Measurements from ENCODE around the gene GALNT9. TPM values are rescaled to one million over a fixed set of nuclear protein-coding genes. Genes with fewer than 3 reads are reported as not detected.

The GALNT9 gene
- polyA plus RNA-seq, 1 of the 3 experiments (the other 2 are of a cell fraction), result not detected

GRCh38 chr12:132349501-132350131, 20.2 kb upstream of the GALNT9 start:
- Histone ChIP-seq H2AFZ (ENCODE audit: low read depth) (no peak overlapping the region), H3K36me3 (replicated peaks in 1 of 2; ENCODE audit: control insufficient read depth in 1 of 2, insufficient read depth in 2 of 2, low read length in 1 of 2) (no peaks in the 10 kb centered on the region), H3K27me3 (ENCODE audit: insufficient read depth) (peaks cover 84% of the 10 kb centered on the region), H3K79me2 (ENCODE audit: insufficient read depth) (no peaks in the 10 kb centered on the region), H3K4me2 (no peak overlapping the region), H4K20me1 (ENCODE audit: insufficient read depth) (no peaks in the 10 kb centered on the region), H3F3A (replicated peaks; ENCODE audit: insufficient read depth) (no peaks in the 10 kb centered on the region), H3K4me3 (ENCODE audit: low read depth in 2 of 2, low read length in 1 of 2) (no peak overlapping the region), H3K27ac (ENCODE audit: low read depth in 2 of 2, low read length in 1 of 2) (no peak overlapping the region), H3K4me1 (ENCODE audit: control insufficient read depth in 1 of 2, insufficient read depth in 2 of 2, low read depth in 1 of 2, low read length in 1 of 2) (no peaks in the 10 kb centered on the region), H3K9me3 (no peaks in the 10 kb centered on the region), H3K9me2 (no peaks in the 10 kb centered on the region), H3K9ac (no peak overlapping the region)
- WGBS (ENCODE audit: low lambda C conversion rate), result 41% methylated on average over 1 of the region's 1 CpG
- CTCF ChIA-PET, result interaction anchor here (0.6 to 0.9 kb wide), 2 partner anchors 66 to 196 kb away, joined by 3 to 4 read pairs; no protein-coding TSS in a partner anchor
- POLR2A ChIA-PET, result no interaction called here
- DNase-seq, result no peak
- TF ChIP-seq CTCF (IDR thresholded peaks at IDR 0.05) (no peak), RAD21 (IDR thresholded peaks at IDR 0.05; ENCODE audit: low read length) (no peak), POLR2AphosphoS5 (IDR thresholded peaks at IDR 0.05; ENCODE audit: low read depth, low read length) (no peak), USF2 (IDR thresholded peaks at IDR 0.05; ENCODE audit: borderline replicate concordance, low read depth, low read length) (no peak), PBX3 (IDR thresholded peaks at IDR 0.05) (no peak)

- ChIA-PET CTCF (no interaction called here), POLR2A (no interaction called here)
- Histone ChIP-seq H4K20me1 (ENCODE audit: insufficient read depth) (no peaks in the 10 kb centered on the region), H3K4me3 (ENCODE audit: low read depth in 2 of 2, low read length in 1 of 2) (no peak overlapping the region), H3K9ac (no peak overlapping the region), H3F3A (replicated peaks; ENCODE audit: insufficient read depth) (no peaks in the 10 kb centered on the region), H3K27ac (ENCODE audit: low read depth in 2 of 2, low read length in 1 of 2) (no peak overlapping the region), H3K9me2 (no peaks in the 10 kb centered on the region), H3K79me2 (ENCODE audit: insufficient read depth) (no peaks in the 10 kb centered on the region), H3K9me3 (no peaks in the 10 kb centered on the region), H3K4me1 (ENCODE audit: control insufficient read depth in 1 of 2, insufficient read depth in 2 of 2, low read depth in 1 of 2, low read length in 1 of 2) (no peaks in the 10 kb centered on the region), H3K36me3 (replicated peaks in 1 of 2; ENCODE audit: control insufficient read depth in 1 of 2, insufficient read depth in 2 of 2, low read length in 1 of 2) (no peaks in the 10 kb centered on the region), H3K27me3 (ENCODE audit: insufficient read depth) (peaks cover 84% of the 10 kb centered on the region), H3K4me2 (no peak overlapping the region), H2AFZ (ENCODE audit: low read depth) (no peak overlapping the region)
- DNase-seq, result no peak
- TF ChIP-seq RAD21 (IDR thresholded peaks at IDR 0.05; ENCODE audit: low read length), result no peak
- TF ChIP-seq RFX5 (IDR thresholded peaks at IDR 0.05; ENCODE audit: low read length), result no peak
- TF ChIP-seq USF2 (IDR thresholded peaks at IDR 0.05; ENCODE audit: borderline replicate concordance, low read depth, low read length), result no peak
- no peak for TF ChIP-seq MXI1 (IDR thresholded peaks at IDR 0.05; ENCODE audit: low read depth, low read length)
- no peak for TF ChIP-seq FOXM1 (IDR thresholded peaks at IDR 0.05; ENCODE audit: low read depth)
- no peak for TF ChIP-seq EP300 (IDR thresholded peaks at IDR 0.05; ENCODE audit: borderline replicate concordance in 1 of 2, low read depth in 1 of 2, low read length in 1 of 2)
- no peak for TF ChIP-seq USF1 (IDR thresholded peaks at IDR 0.05; ENCODE audit: borderline replicate concordance, low read depth)
- TF ChIP-seq MAX (IDR thresholded peaks at IDR 0.05; ENCODE audit: low read depth), result no peak
- TF ChIP-seq TEAD4 (IDR thresholded peaks at IDR 0.05; ENCODE audit: borderline replicate concordance, insufficient read depth), result no peak
- TF ChIP-seq CTCF (IDR thresholded peaks at IDR 0.05), result no peak
- no peak for TF ChIP-seq POLR2AphosphoS5 (IDR thresholded peaks at IDR 0.05; ENCODE audit: low read depth, low read length)
- TF ChIP-seq IRF3 (IDR thresholded peaks at IDR 0.05; ENCODE audit: low read depth, low read length), result no peak
- 25% methylated on average over 7 of the region's 14 CpGs for WGBS (ENCODE audit: low lambda C conversion rate)
Measured at GRCh38 chr12:132348176-132348575, 18.8 kb upstream of the GALNT9 start.

All from SK-N-SH (cell line).